Measurements from ENCODE around the gene MISP. TPM values are rescaled to one million over a fixed set of nuclear protein-coding genes. Genes with fewer than 3 reads are reported as not detected.

The MISP gene
- polyA plus RNA-seq, 1 of the 3 experiments (the other 2 are of a cell fraction): 0.08 TPM

GRCh38 chr19:704447-704741 is 46.5 kb upstream of the MISP start:
- no peak overlapping the region for H3K4me2 ChIP-seq
- H3K9ac ChIP-seq: no peak overlapping the region
- no peak overlapping the region for H3K27ac ChIP-seq (ENCODE audit: low read depth in 2 of 2, low read length in 1 of 2)
- WGBS (ENCODE audit: low lambda C conversion rate): 70% methylated on average over 14 of the region's 14 CpGs
- no peak overlapping the region; a peak in 1 of 4 replicates for H3K4me3 ChIP-seq (ENCODE audit: low read depth in 2 of 2, low read length in 1 of 2)
- H3K9me2 ChIP-seq: no peaks in the 10 kb centered on the region
- H3K4me1 ChIP-seq (ENCODE audit: control insufficient read depth in 1 of 2, insufficient read depth in 2 of 2, low read depth in 1 of 2, low read length in 1 of 2): peaks cover 0 to 9% of the 10 kb centered on the region in 2 experiments; a peak in 1 of 4 replicates
- no peaks in the 10 kb centered on the region for H4K20me1 ChIP-seq (ENCODE audit: insufficient read depth)
- ChIA-PET POLR2A (interaction anchor here (0.7 to 2.1 kb wide), 3 partner anchors 23 to 41 kb away, joined by 3 to 6 read pairs (median 4); no protein-coding TSS in a partner anchor), CTCF (interaction anchor here (1.8 to 4.3 kb wide), 2 partner anchors 26 to 30 kb away, joined by 8 to 27 read pairs; no protein-coding TSS in a partner anchor)
- no peaks in the 10 kb centered on the region for H3K36me3 ChIP-seq (replicated peaks in 1 of 2; ENCODE audit: control insufficient read depth in 1 of 2, insufficient read depth in 2 of 2, low read length in 1 of 2)
- H3K27me3 ChIP-seq (ENCODE audit: insufficient read depth): no peaks in the 10 kb centered on the region
- H3F3A ChIP-seq (replicated peaks; ENCODE audit: insufficient read depth): peaks cover 7% of the 10 kb centered on the region
- no peaks in the 10 kb centered on the region for H3K79me2 ChIP-seq (ENCODE audit: insufficient read depth)
- no peak for DNase-seq
- no peaks in the 10 kb centered on the region for H3K9me3 ChIP-seq
- TF ChIP-seq FOSL2 (IDR thresholded peaks at IDR 0.05; ENCODE audit: borderline replicate concordance, low read depth): no peak
- no peak for TF ChIP-seq EP300 (IDR thresholded peaks at IDR 0.05; ENCODE audit: borderline replicate concordance in 1 of 2, low read depth in 1 of 2, low read length in 1 of 2)
- TF ChIP-seq USF1 (IDR thresholded peaks at IDR 0.05; ENCODE audit: borderline replicate concordance, low read depth): no peak
- TF ChIP-seq CHD2 (IDR thresholded peaks at IDR 0.05; ENCODE audit: low read length, partially characterized antibody): no peak
- no peak for TF ChIP-seq POLR2AphosphoS5 (IDR thresholded peaks at IDR 0.05; ENCODE audit: low read depth, low read length)
- TF ChIP-seq ZBTB33 (IDR thresholded peaks at IDR 0.05; ENCODE audit: borderline replicate concordance, low read depth): no peak
- no peak for TF ChIP-seq REST (IDR thresholded peaks at IDR 0.05; ENCODE audit: low read depth, low read length)
- TF ChIP-seq USF2 (IDR thresholded peaks at IDR 0.05; ENCODE audit: borderline replicate concordance, low read depth, low read length): no peak
- TF ChIP-seq MAX (IDR thresholded peaks at IDR 0.05; ENCODE audit: low read depth): no peak
- no peak for TF ChIP-seq IRF3 (IDR thresholded peaks at IDR 0.05; ENCODE audit: low read depth, low read length)
- TF ChIP-seq PBX3 (IDR thresholded peaks at IDR 0.05): no peak
- TF ChIP-seq MXI1 (IDR thresholded peaks at IDR 0.05; ENCODE audit: low read depth, low read length): no peak
- TF ChIP-seq RXRA (IDR thresholded peaks at IDR 0.05; ENCODE audit: borderline replicate concordance, low read depth): no peak
- TF ChIP-seq RCOR1 (IDR thresholded peaks at IDR 0.05; ENCODE audit: low read length): no peak
- no peak for TF ChIP-seq MEF2A (IDR thresholded peaks at IDR 0.05; ENCODE audit: borderline replicate concordance, low read depth)
- TF ChIP-seq SIN3A (IDR thresholded peaks at IDR 0.05; ENCODE audit: borderline replicate concordance, low read depth, low read length): no peak
- H2AFZ ChIP-seq (ENCODE audit: low read depth): no peak overlapping the region

Data from SK-N-SH (cell line).